ENCODE data around the gene KRT33A. TPM values are rescaled to one million over a fixed set of nuclear protein-coding genes. Genes with fewer than 3 reads are reported as not detected.
"Not testable (repeated sequence)": the region's sequence is repeated elsewhere in the genome, so short reads cannot be mapped to it uniquely, and the experiment has no call there.

The KRT33A gene
- not detected for total RNA-seq
- long read RNA-seq: 0 reads

DNA sequence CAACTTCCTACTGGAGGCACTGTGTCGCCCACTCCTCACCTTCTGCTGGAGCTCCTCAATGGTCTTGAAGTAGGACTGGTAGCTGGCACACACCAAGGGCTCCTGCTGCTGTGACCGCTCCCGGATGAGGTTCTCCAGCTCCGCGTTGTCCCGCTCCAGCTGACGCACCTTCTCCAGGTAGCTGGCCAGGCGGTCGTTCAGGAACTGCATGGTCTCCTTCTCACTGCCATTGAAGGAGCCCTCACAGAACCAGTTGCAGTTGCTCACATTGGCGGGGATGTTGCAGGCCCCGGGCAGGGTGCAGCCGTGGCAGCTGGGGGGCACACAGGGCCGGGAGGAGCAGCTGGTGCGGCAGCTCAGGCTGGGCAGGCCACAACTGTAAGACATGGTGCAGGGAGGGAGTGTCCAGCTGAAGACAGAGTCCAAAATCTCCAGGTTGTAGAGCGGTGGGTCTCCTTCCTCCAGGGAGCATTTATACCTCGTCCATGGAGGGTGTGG is at the start of gene KRT33A:
Gene KRT33A, minus strand, starts transcription at position 448 of the 498 bp plus-strand sequence. Its CDS starts 61 bp downstream, at position 387.
- H3K36me3 ChIP-seq; H3K9me3 ChIP-seq; H3K4me3 ChIP-seq; ATAC-seq; intact Hi-C loops (cut with DNase I); DNase-seq; H3K27ac ChIP-seq; H3K27me3 ChIP-seq (ENCODE audit: low read depth); H3K4me1 ChIP-seq: not testable (repeated sequence)

DNA sequence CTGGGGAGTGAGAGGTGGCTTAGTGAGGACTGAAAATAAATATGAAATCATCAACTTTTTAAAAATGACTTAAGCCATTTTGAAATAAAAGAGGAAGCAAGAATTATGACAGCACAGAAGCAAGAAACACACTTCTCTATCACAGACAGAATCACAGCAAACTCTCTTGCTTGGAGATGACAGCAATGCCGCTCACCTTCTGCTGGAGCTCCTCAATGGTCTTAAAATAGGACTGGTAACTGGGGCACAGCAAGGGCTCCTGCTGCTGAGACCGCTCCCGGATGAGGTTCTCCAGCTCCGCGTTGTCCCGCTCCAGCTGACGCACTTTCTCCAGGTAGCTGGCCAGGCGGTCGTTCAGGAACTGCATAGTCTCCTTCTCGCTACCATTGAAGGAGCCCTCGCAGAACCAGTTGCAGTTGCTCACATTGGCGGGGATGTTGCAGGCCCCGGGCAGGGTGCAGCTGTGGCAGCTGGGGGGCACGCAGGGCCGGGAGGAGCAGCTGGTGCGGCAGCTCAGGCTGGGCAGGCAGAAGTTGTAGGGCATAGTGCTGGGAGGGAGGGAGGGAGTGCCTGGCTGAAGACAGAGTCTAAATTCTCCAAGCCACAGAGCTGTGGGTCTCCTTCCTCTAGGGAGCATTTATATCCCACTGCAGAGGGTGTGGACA is 46.5 kb upstream of the KRT33A start, which contains the start of gene KRT31:
Gene KRT31, minus strand, starts transcription at position 613 of the 665 bp plus-strand sequence. Its CDS starts 69 bp downstream, at position 544.
- ATAC-seq (no peak), DNase-seq (no peak)
- intact Hi-C loops (cut with DNase I): no loop called here
- Histone ChIP-seq H3K9me3 (no peaks in the 10 kb centered on the region), H3K4me3 (no peak within 1 kb of the TSS), H3K36me3 (no peaks in the 10 kb centered on the region), H3K4me1 (no peaks in the 10 kb centered on the region), H3K27me3 (ENCODE audit: low read depth) (no peaks in the 10 kb centered on the region), H3K27ac (no peak within 1 kb of the TSS)
- TF ChIP-seq, protein P1, sequence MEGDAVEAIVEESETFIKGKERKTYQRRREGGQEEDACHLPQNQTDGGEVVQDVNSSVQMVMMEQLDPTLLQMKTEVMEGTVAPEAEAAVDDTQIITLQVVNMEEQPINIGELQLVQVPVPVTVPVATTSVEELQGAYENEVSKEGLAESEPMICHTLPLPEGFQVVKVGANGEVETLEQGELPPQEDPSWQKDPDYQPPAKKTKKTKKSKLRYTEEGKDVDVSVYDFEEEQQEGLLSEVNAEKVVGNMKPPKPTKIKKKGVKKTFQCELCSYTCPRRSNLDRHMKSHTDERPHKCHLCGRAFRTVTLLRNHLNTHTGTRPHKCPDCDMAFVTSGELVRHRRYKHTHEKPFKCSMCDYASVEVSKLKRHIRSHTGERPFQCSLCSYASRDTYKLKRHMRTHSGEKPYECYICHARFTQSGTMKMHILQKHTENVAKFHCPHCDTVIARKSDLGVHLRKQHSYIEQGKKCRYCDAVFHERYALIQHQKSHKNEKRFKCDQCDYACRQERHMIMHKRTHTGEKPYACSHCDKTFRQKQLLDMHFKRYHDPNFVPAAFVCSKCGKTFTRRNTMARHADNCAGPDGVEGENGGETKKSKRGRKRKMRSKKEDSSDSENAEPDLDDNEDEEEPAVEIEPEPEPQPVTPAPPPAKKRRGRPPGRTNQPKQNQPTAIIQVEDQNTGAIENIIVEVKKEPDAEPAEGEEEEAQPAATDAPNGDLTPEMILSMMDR (IDR thresholded peaks at IDR 0.05): no peak

DNA sequence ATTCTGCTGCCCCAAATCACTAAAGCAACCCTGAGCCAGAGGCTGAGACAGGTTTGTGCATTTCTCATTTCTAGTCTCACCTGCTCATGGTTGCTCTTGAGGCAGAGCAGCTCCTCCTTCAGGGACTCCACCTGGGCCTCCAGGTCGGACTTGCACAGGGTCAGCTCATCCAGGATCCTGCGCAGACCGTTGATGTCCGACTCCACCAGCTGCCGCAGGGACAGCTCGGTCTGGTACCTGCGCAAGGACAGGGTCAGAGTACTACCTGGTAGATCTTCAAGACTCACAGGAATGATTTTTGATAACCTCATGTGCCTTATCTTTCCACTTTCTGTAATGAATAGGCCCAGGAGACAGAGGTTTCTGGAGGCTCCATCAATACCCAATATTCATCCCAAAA is 45.7 kb upstream of the KRT33A start:
- DNase-seq: no peak
- Histone ChIP-seq H3K27me3 (ENCODE audit: low read depth) (no peaks in the 10 kb centered on the region), H3K36me3 (no peaks in the 10 kb centered on the region), H3K4me1 (no peaks in the 10 kb centered on the region), H3K4me3 (no peak overlapping the region), H3K27ac (no peak overlapping the region), H3K9me3 (no peaks in the 10 kb centered on the region)
- intact Hi-C loops (cut with DNase I): no loop called here
- ATAC-seq: no peak
- TF ChIP-seq, protein P1 (IDR thresholded peaks at IDR 0.05): no peak

DNA sequence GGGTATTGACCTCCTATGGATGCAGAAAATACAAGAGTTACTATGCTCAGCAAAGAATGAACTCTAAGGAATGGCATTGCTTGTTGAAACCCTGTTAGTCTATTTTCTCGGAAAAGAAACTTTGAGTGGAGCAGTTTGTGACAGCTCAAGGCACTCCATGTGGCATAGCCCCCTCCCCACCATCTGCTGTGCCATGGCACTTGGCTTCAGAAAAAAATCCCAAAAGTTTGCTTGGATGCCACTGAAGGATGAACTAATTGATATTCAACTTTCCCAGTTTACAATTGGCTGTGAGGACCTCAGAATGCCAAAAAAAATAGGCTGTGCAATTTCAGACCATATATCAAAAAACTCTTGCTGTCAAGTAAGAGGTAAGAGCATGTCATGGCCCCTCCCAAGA is 45.0 kb upstream of the KRT33A start:
- H3K4me3 ChIP-seq: no peak overlapping the region

DNA sequence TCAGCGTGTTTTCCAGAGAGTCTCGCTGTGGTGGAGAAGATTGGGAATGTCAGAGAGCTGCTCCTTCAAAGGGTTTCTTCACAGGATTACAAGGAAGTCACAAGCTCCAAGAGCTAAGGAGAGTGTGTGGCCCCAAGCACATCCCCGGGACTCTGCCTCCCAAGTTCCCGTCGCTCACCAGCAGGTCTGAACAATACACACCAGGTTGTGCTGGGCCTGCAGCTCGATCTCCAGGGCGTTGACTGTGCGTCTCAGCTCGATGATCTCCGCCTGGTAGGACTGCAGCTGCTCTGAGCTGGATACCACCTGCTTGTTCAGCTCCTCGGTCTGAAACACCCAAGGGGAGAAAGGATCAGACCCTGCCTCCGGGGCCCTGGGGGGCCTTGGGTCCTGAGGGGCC is 44.4 kb upstream of the KRT33A start:
- H3K9me3 ChIP-seq; intact Hi-C loops (cut with DNase I); H3K4me3 ChIP-seq; H3K27me3 ChIP-seq (ENCODE audit: low read depth); DNase-seq; H3K4me1 ChIP-seq; H3K36me3 ChIP-seq; H3K27ac ChIP-seq; ATAC-seq: not testable (repeated sequence)

More for the DNA sequence above, 45.0 kb upstream of the KRT33A start:
- Histone ChIP-seq H3K9me3 (no peaks in the 10 kb centered on the region), H3K27me3 (ENCODE audit: low read depth) (no peaks in the 10 kb centered on the region), H3K27ac (no peak overlapping the region), H3K36me3 (no peaks in the 10 kb centered on the region), H3K4me1 (no peaks in the 10 kb centered on the region)
- intact Hi-C loops (cut with DNase I): no loop called here
- no peak for DNase-seq
- TF ChIP-seq, protein P1 (IDR thresholded peaks at IDR 0.05): no peak
- ATAC-seq: no peak

DNA sequence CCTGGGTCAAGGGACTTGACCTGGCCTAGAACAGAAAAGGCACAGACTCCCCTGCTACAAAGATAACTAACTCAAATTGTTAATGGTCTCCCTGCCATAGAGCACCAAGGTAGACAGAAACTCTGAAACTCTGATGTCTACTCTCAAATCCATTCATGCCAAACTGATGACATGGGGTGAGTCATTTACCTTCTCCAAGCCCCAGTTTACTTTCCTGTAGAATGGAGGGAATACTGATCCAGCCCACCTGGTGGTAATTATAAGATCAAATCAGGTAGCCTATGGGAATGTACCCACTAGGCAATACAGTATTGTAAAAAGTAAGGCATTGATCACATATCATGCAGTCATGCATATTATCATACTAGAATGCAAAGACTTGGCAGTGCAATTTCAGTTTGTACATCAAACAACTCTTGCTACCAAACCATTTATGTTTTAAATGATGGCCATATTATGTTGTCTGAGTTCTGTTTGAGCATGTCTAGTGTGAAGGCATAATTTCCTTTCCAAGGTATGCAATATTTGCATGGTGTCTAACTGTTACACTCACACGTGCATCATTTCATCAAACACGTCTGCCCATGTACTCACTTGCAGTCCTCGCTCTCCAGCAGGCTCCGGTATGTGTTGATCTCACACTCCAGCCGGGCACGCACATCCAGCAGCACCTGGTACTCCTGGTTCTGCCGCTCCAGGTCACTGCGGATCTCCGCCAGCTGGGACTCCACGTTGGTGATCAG is 43.8 kb upstream of the KRT33A start:
- H3K27me3 ChIP-seq (ENCODE audit: low read depth): no peaks in the 10 kb centered on the region
- TF ChIP-seq, protein P1 (IDR thresholded peaks at IDR 0.05): no peak
- intact Hi-C loops (cut with DNase I): no loop called here
- H3K4me3 ChIP-seq: no peak overlapping the region
- H3K27ac ChIP-seq: no peak overlapping the region
- DNase-seq (no peak), ATAC-seq (no peak)
- H3K36me3 ChIP-seq: no peaks in the 10 kb centered on the region
- H3K9me3 ChIP-seq: no peaks in the 10 kb centered on the region
- no peaks in the 10 kb centered on the region for H3K4me1 ChIP-seq
